K562 (cell line): ENCODE measurements around the gene METTL22. TPM values are rescaled to one million over a fixed set of nuclear protein-coding genes. Genes with fewer than 3 reads are reported as not detected.

Experiments used
- ARID1B ChIP-seq: fragments of 450-650 bp; IDR thresholded peaks from 2 replicates; pipeline ENCODE4 v1.6.1; 2016; ENCODE audit warnings: antibody characterized with exemption, mild to moderate bottlenecking, inconsistent platforms
- CSDE1 ChIP-seq, 2 experiments: fragments of 450-650 bp; IDR thresholded peaks; 2 replicates each; pipeline ENCODE4 v1.6.1; 2016; ENCODE audit warnings: mild to moderate bottlenecking in 1 of 2
- E2F6 ChIP-seq, 2 experiments: IDR thresholded peaks; 2 replicates each; pipeline ENCODE4 v1.6.1; 2011; ENCODE audit warnings: borderline replicate concordance in 1 of 2, control low read depth in 1 of 2, low read depth in 1 of 2, low read length in 1 of 2, mild to moderate bottlenecking in 1 of 2, mixed read lengths in 1 of 2, moderate library complexity in 1 of 2; ENCODE audit not compliant: insufficient read depth in 1 of 2, insufficient read length in 1 of 2, poor library complexity in 1 of 2, severe bottlenecking in 1 of 2; ENCODE audit errors: extremely low read depth in 1 of 2
- HDAC6 ChIP-seq: IDR thresholded peaks from 2 replicates; pipeline ENCODE4 v1.6.1; 2012; ENCODE audit warnings: low read depth, mild to moderate bottlenecking, control low read depth, inconsistent platforms, low read length, moderate library complexity
- HDGF ChIP-seq: fragments of 450-650 bp; IDR thresholded peaks from 2 replicates; pipeline ENCODE4 v1.6.1; 2016
- L3MBTL2 ChIP-seq: fragments of 450-650 bp; IDR thresholded peaks from 2 replicates; pipeline ENCODE4 v1.6.1; 2016; ENCODE audit warnings: mild to moderate bottlenecking, moderate library complexity
- MTA2 ChIP-seq: fragments of 450-650 bp; IDR thresholded peaks from 2 replicates; pipeline ENCODE4 v1.6.1; 2016; ENCODE audit warnings: low read depth
- NR2C2 ChIP-seq, 2 experiments: fragments of 200-800 bp in 1 of 2; sonication (Bioruptor generic) in 1 of 2; sonication (generic) in 1 of 2; formaldehyde crosslinking in 1 of 2; IDR thresholded peaks; 2 replicates each; pipeline versions ENCODE4 v1.6.1 to v1.8.0; 2016 to 2022; ENCODE audit warnings: mild to moderate bottlenecking in 1 of 2, missing compliant biosample characterization in 1 of 2, missing genetic modification characterization in 1 of 2, missing genetic modification reagents in 1 of 2
- PHF21A ChIP-seq: fragments of 450-650 bp; IDR thresholded peaks from 2 replicates; pipeline ENCODE4 v1.6.1; 2017; ENCODE audit warnings: low read depth, borderline replicate concordance
- PKNOX1 ChIP-seq: fragments of 450-650 bp; IDR thresholded peaks from 2 replicates; pipeline ENCODE4 v1.6.1; 2016
- POLR3G ChIP-seq: IDR thresholded peaks from 2 replicates; pipeline ENCODE4 v1.6.1; 2011; ENCODE audit not compliant: insufficient read length, insufficient replicate concordance; ENCODE audit errors: extremely low read depth
- PRPF4 ChIP-seq: fragments of 200-400 bp; formaldehyde crosslinking; IDR thresholded peaks from one replicate; pipeline ENCODE4 v1.6.1; 2017; ENCODE audit warnings: low read length, low read depth, mild to moderate bottlenecking; ENCODE audit not compliant: insufficient read depth, poor library complexity, severe bottlenecking
- PTRF ChIP-seq: fragments of 450-650 bp; IDR thresholded peaks from 2 replicates; pipeline ENCODE4 v1.6.1; 2016; ENCODE audit warnings: mild to moderate bottlenecking, missing genetic modification characterization, missing compliant biosample characterization
- RUNX1 ChIP-seq: sonication (generic); IDR thresholded peaks from 2 replicates; pipeline ENCODE4 v1.6.1; 2016; ENCODE audit warnings: antibody characterized with exemption, low read depth
- SREBF1 ChIP-seq: fragments of 150-350 bp; IDR thresholded peaks from 2 replicates; pipeline ENCODE4 v1.6.1; 2014; ENCODE audit warnings: antibody characterized with exemption, low read depth, low read length, borderline replicate concordance
- TEAD4 ChIP-seq, 2 experiments: sonication (generic) in 1 of 2; formaldehyde crosslinking in 1 of 2; IDR thresholded peaks; 2 replicates each; pipeline versions ENCODE4 v1.6.1 to v1.8.0; 2012 to 2022; ENCODE audit warnings: borderline replicate concordance in 1 of 2, inconsistent platforms in 1 of 2, low read length in 1 of 2, mild to moderate bottlenecking in 1 of 2, missing genetic modification reagents in 1 of 2
- TFE3 ChIP-seq: fragments of 450-650 bp; formaldehyde crosslinking; IDR thresholded peaks from 2 replicates; pipeline ENCODE4 v1.4.0; 2020; ENCODE audit warnings: mild to moderate bottlenecking, mixed read lengths
- TSC22D4 ChIP-seq: fragments of 450-650 bp; IDR thresholded peaks from 2 replicates; pipeline ENCODE4 v1.6.1; 2016; ENCODE audit warnings: missing genetic modification characterization, missing biosample characterization, control low read depth
- ZNF239 ChIP-seq: fragments of 250-450 bp; sonication (Bioruptor Pico); IDR thresholded peaks from 2 replicates; pipeline ENCODE4 v1.4.0; 2020; ENCODE audit warnings: mild to moderate bottlenecking
- ZNF408 ChIP-seq: fragments of 250-450 bp; sonication (Bioruptor Pico); IDR thresholded peaks from 2 replicates; pipeline ENCODE4 v1.4.0; 2020; ENCODE audit warnings: low read depth, mild to moderate bottlenecking, moderate library complexity
- ZNF584 ChIP-seq: fragments of 200-800 bp; sonication (Bioruptor generic); IDR thresholded peaks from 2 replicates; pipeline ENCODE4 v1.6.1; 2016; ENCODE audit warnings: low read depth, mild to moderate bottlenecking, missing genetic modification characterization, missing compliant biosample characterization
- ZNF707 ChIP-seq: fragments of 250-450 bp; sonication (Bioruptor Pico); conservative IDR thresholded peaks from 2 replicates; pipeline ENCODE4 v1.8.0; 2022; ENCODE audit warnings: inconsistent platforms, mild to moderate bottlenecking, moderate library complexity
- polyA plus RNA-seq, 8 experiments: library from polyadenylated mRNA; depleted of rRNA in 4 of 8; stranded (reverse) in 5 of 8; unstranded in 3 of 8; fragments of >200 nt; fragmentation: Nextera tagmentation in 2 of 8; fragmentation: Illumina TruSeq in 1 of 8; extraction: Ambion mirVana in 2 of 8; extraction: Trizol in 1 of 8; gene quantifications; 2 replicates each; pipeline versions ENCODE4 v1.2.1 to v1.2.3, GENCODE V29; 2011 to 2014; ENCODE audit warnings: inconsistent platforms in 1 of 8, missing spikeins in 1 of 8
- total RNA-seq, 7 experiments: library from RNA; depleted of rRNA in 6 of 7; stranded (reverse); fragments of >200 nt in 6 of 7; fragmentation: Illumina TruSeq in 2 of 7; extraction: Trizol in 2 of 7; gene quantifications; 2 replicates each; pipeline versions ENCODE4 v1.2.1 to v1.2.3, GENCODE V29; 2011 to 2021; ENCODE audit warnings: low replicate concordance in 1 of 7
- TF ChIP-seq, protein P1 (sequence below): fragments of 450-650 bp; formaldehyde crosslinking; IDR thresholded peaks from 2 replicates; pipeline ENCODE4 v1.4.0; 2022; ENCODE audit warnings: missing genetic modification characterization

Gene METTL22
- total and polyA plus RNA-seq, 9 of the 15 experiments (the other 6 are each of a cell fraction or from before 2014, with no cell fraction given): 6.9 to 33.2 (median 18.5) TPM

- TF ChIP-seq TSC22D4 (tag) (no peak), SREBF1 (no peak), HDGF (no peak), MTA2 (no peak), ZNF239 (CRISPR knock-in tag) (no peak), ZNF584 (CRISPR knock-in tag) (no peak), PHF21A (no peak), ZNF408 (CRISPR knock-in tag) (no peak), TFE3 (no peak), PRPF4 (no peak), PTRF (tag) (no peak), ZNF707 (no peak), RUNX1 (no peak), PKNOX1 (no peak), TEAD4 (IDR thresholded peaks at IDR 0.05; ENCODE audit: low read length) (no peak), TEAD4 (CRISPR knock-in tag; IDR thresholded peaks at IDR 0.05; ENCODE audit: borderline replicate concordance) (no peak), ARID1B (no peak), HDAC6 (no peak), L3MBTL2 (no peak; the same call in 1 of the 2 replicates), POLR3G (no peak), CSDE1 (IDR thresholded peaks at IDR 0.05) (no peak), NR2C2 (CRISPR knock-in tag; IDR thresholded peaks at IDR 0.05) (no peak), NR2C2 (tag; IDR thresholded peaks at IDR 0.05) (no peak), E2F6 (IDR thresholded peaks at IDR 0.05; ENCODE audit: borderline replicate concordance in 1 of 2, extremely low read depth in 1 of 2, insufficient read depth in 1 of 2, insufficient read length in 1 of 2, low read depth in 1 of 2, low read length in 1 of 2, poor library complexity in 1 of 2, severe bottlenecking in 1 of 2) (no peak)
- TF ChIP-seq, protein P1, sequence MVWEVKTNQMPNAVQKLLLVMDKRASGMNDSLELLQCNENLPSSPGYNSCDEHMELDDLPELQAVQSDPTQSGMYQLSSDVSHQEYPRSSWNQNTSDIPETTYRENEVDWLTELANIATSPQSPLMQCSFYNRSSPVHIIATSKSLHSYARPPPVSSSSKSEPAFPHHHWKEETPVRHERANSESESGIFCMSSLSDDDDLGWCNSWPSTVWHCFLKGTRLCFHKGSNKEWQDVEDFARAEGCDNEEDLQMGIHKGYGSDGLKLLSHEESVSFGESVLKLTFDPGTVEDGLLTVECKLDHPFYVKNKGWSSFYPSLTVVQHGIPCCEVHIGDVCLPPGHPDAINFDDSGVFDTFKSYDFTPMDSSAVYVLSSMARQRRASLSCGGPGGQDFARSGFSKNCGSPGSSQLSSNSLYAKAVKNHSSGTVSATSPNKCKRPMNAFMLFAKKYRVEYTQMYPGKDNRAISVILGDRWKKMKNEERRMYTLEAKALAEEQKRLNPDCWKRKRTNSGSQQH: no peak
Observed at GRCh38 chr16:8621572-8622314, at the start of gene METTL22 (continued).
